ENCODE data around the gene XPO6.

Gene XPO6

GRCh38 chr16:28058839-28059589 lies 152.8 kb downstream of the XPO6 start:
- no peak for DNase-seq

- no peak for DNase-seq
These were observed 153.8 kb downstream of the XPO6 start for GRCh38 chr16:28057949-28058348.

- DNase-seq, result no peak
These were observed 158.3 kb downstream of the XPO6 start for GRCh38 chr16:28053461-28053860.

- DNase-seq, result no peak
These were observed 159.3 kb downstream of the XPO6 start for GRCh38 chr16:28052274-28053128.

GRCh38 chr16:28051486-28051885 lies 160.3 kb downstream of the XPO6 start:
- DNase-seq, result no peak

Data from DMS 273 treated with DMSO at 0.1 percent for 48 hours (cell line).